Hepatocyte (in vitro differentiated cells): Measurements from ENCODE around the gene SPSB4. TPM values are rescaled to one million over a fixed set of nuclear protein-coding genes. Genes with fewer than 3 reads are reported as not detected.

Experiments used
- DNase-seq: peaks from one replicate; pipeline ENCODE4 v3.0.0-alpha.2; 2016; ENCODE audit warnings: low spot score
- H2AFZ ChIP-seq: fragments of 200-600 bp; sonication (generic); 2 replicates; pipeline ENCODE4 v1.6.0; 2016; ENCODE audit warnings: antibody characterized with exemption, mild to moderate bottlenecking
- H3K27ac ChIP-seq: fragments of 200-600 bp; sonication (generic); 2 replicates; pipeline ENCODE4 v1.5.1; 2016; ENCODE audit warnings: mild to moderate bottlenecking
- H3K27me3 ChIP-seq: fragments of 200-600 bp; sonication (generic); 2 replicates; pipeline ENCODE4 v1.6.1; 2016
- H3K36me3 ChIP-seq: fragments of 200-600 bp; sonication (generic); replicated peaks from 2 replicates; pipeline ENCODE4 v1.5.1; 2016; ENCODE audit warnings: low read depth; ENCODE audit not compliant: insufficient read depth
- H3K4me1 ChIP-seq: fragments of 200-600 bp; sonication (generic); 2 replicates; pipeline ENCODE4 v1.5.1; 2016; ENCODE audit warnings: mild to moderate bottlenecking, moderate library complexity; ENCODE audit not compliant: insufficient read depth
- H3K4me2 ChIP-seq: fragments of 200-600 bp; sonication (generic); 2 replicates; pipeline ENCODE4 v1.6.0; 2016
- H3K4me3 ChIP-seq: fragments of 200-600 bp; sonication (generic); 2 replicates; pipeline ENCODE4 v1.5.1; 2016; ENCODE audit warnings: mild to moderate bottlenecking
- H3K79me2 ChIP-seq: fragments of 200-600 bp; sonication (generic); 2 replicates; pipeline ENCODE4 v1.6.0; 2017; ENCODE audit warnings: mild to moderate bottlenecking
- H3K9me2 ChIP-seq: fragments of 200-600 bp; sonication (generic); replicated peaks from 2 replicates; pipeline ENCODE4 v1.6.0; 2017; ENCODE audit warnings: mild to moderate bottlenecking; ENCODE audit not compliant: insufficient read depth
- H3K9me3 ChIP-seq: fragments of 200-600 bp; sonication (generic); 2 replicates; pipeline ENCODE4 v1.5.1; 2016; ENCODE audit warnings: low read depth, mild to moderate bottlenecking
- H4K20me1 ChIP-seq: fragments of 200-600 bp; sonication (generic); 2 replicates; pipeline ENCODE4 v1.6.0; 2016; ENCODE audit warnings: mild to moderate bottlenecking; ENCODE audit not compliant: insufficient read depth, poor library complexity, severe bottlenecking
- EZH2 ChIP-seq: fragments of 200-600 bp; sonication (generic); IDR thresholded peaks from 2 replicates; pipeline ENCODE4 v1.6.1; 2016; ENCODE audit warnings: antibody characterized with exemption, mild to moderate bottlenecking, borderline replicate concordance
- EZH2phosphoT487 ChIP-seq: fragments of 200-600 bp; sonication (generic); IDR thresholded peaks from one replicate; pipeline ENCODE4 v1.6.1; 2018; ENCODE audit warnings: antibody characterized with exemption, mild to moderate bottlenecking, low read depth, moderate library complexity; ENCODE audit not compliant: unreplicated experiment, severe bottlenecking
- WGBS: methylation state at CpG from one replicate; pipeline ENCODE4 v1.1.6; 2016; ENCODE audit warnings: low lambda C conversion rate; ENCODE audit errors: missing lambda C conversion rate; 5-methylcytosine and 5-hydroxymethylcytosine counted together
- polyA plus RNA-seq: library from polyadenylated mRNA; unstranded; fragments of >200 nt; fragmentation: Nextera tagmentation; extraction: Ambion mirVana; gene quantifications from 2 replicates; pipeline ENCODE4 v1.2.1, GENCODE V29; 2016
- total RNA-seq: library from RNA; depleted of rRNA; stranded (reverse); fragments of >200 nt; gene quantifications from 2 replicates; pipeline ENCODE4 v1.2.3, GENCODE V29; 2014
- TF ChIP-seq, protein P1 (sequence below): fragments of 200-600 bp; sonication (generic); IDR thresholded peaks from 2 replicates; pipeline ENCODE4 v1.5.1; 2016; ENCODE audit warnings: antibody characterized with exemption, mild to moderate bottlenecking; ENCODE audit not compliant: poor library complexity

Gene SPSB4
- total and polyA plus RNA-seq, 2 experiments from 2014 or later = 1.0 to 1.3 TPM

DNA sequence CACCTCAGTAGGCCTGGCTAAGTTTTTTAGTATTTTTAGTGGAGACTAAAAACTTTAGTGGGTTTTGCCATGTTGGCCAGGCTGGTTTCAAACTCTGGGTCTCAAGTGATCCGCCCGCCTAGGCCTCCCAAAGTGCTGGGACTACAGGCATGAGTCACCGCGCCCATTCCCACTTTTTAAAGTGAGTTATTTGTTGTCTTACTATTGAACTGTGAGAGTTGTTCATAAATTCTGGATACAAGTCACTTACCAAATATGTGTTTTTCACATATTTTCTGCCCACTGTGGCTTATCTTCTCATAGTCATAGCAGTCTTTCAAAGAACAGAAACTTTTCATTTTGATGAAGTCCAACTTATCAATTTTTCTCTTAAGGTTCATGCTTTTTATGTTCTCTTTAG is 29.9 kb upstream of the SPSB4 start:
- Histone ChIP-seq H3K36me3 (no peaks in the 10 kb centered on the region), H3K79me2 (no peaks in the 10 kb centered on the region), H3K4me3 (no peak overlapping the region), H3K4me2 (no peak overlapping the region), H3K27me3 (no peaks in the 10 kb centered on the region), H4K20me1 (no peaks in the 10 kb centered on the region), H3K9me3 (no peaks in the 10 kb centered on the region), H3K27ac (no peak overlapping the region), H3K4me1 (no peaks in the 10 kb centered on the region), H2AFZ (no peak overlapping the region), H3K9me2 (no peaks in the 10 kb centered on the region)
- WGBS = 98% methylated on average over 4 of the region's 4 CpGs
- TF ChIP-seq, protein P1, sequence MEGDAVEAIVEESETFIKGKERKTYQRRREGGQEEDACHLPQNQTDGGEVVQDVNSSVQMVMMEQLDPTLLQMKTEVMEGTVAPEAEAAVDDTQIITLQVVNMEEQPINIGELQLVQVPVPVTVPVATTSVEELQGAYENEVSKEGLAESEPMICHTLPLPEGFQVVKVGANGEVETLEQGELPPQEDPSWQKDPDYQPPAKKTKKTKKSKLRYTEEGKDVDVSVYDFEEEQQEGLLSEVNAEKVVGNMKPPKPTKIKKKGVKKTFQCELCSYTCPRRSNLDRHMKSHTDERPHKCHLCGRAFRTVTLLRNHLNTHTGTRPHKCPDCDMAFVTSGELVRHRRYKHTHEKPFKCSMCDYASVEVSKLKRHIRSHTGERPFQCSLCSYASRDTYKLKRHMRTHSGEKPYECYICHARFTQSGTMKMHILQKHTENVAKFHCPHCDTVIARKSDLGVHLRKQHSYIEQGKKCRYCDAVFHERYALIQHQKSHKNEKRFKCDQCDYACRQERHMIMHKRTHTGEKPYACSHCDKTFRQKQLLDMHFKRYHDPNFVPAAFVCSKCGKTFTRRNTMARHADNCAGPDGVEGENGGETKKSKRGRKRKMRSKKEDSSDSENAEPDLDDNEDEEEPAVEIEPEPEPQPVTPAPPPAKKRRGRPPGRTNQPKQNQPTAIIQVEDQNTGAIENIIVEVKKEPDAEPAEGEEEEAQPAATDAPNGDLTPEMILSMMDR = no peak
- no peak for TF ChIP-seq EZH2
- no peak for TF ChIP-seq EZH2phosphoT487
- no peak for DNase-seq

DNA sequence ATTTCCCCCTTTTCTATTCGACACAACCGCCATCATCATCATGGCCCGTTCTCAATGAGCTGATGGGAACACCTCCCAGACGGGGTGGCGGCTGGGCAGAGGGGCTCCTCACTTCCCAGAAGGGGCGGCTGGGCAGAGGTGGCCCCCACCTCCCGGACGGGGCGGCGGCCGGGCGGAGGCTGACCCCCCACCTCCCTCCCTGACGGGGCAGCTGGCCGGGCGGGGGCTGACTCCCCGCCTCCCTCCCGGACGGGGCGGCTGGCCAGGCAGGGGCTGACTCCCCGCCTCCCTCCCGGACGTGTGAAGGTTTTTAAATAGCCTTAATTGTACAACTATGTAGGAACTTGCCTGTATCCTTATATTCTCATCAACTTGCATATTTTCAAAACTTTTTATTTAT is 20.9 kb upstream of the SPSB4 start:
- DNase-seq = no peak
- H3K36me3 ChIP-seq = no peaks in the 10 kb centered on the region
- H3K27ac ChIP-seq = no peak overlapping the region
- H3K4me3 ChIP-seq = no peak overlapping the region
- no peak overlapping the region for H2AFZ ChIP-seq
- TF ChIP-seq EZH2phosphoT487 (no peak), EZH2 (no peak)
- TF ChIP-seq, protein P1 = no peak
- no peaks in the 10 kb centered on the region for H3K79me2 ChIP-seq
- WGBS = 95% methylated on average over 8 of the region's 22 CpGs
- no peaks in the 10 kb centered on the region for H3K9me2 ChIP-seq
- no peaks in the 10 kb centered on the region for H3K27me3 ChIP-seq
- H3K4me2 ChIP-seq = no peak overlapping the region
- H3K4me1 ChIP-seq = no peaks in the 10 kb centered on the region
- H3K9me3 ChIP-seq = no peaks in the 10 kb centered on the region
- no peaks in the 10 kb centered on the region for H4K20me1 ChIP-seq

DNA sequence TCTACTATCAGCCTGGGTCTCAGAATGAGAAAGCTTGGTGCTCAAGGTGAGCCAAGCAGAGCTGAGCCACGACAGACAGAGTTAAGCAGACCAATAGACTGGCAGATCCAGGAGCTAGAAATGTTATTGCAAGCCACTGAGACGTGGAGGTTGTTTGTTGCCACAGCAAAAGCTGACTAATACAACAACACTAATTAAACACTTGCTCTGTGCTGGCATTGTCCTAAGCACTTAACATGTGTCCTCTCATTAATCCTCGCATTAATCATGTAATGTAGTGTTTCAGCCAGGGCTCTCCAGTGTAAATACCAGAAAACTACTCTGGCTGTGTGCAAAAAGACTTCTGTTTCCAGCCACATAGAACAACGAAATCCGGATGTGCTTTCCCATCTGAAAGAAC is 11.6 kb upstream of the SPSB4 start:
- Histone ChIP-seq H3K4me3 (no peak overlapping the region), H3K36me3 (no peaks in the 10 kb centered on the region), H3K4me1 (no peaks in the 10 kb centered on the region), H3K9me2 (no peaks in the 10 kb centered on the region), H3K9me3 (no peaks in the 10 kb centered on the region), H2AFZ (no peak overlapping the region), H4K20me1 (no peaks in the 10 kb centered on the region), H3K27me3 (peaks cover 5% of the 10 kb centered on the region), H3K27ac (no peak overlapping the region), H3K79me2 (no peaks in the 10 kb centered on the region), H3K4me2 (no peak overlapping the region)
- TF ChIP-seq, protein P1 = no peak
- TF ChIP-seq EZH2phosphoT487 (no peak), EZH2 (no peak)
- no peak for DNase-seq
- WGBS = 66% methylated on average over 5 of the region's 5 CpGs
